Esophagus squamous epithelium (tissue), 5 donors: ENCODE results near the gene RNF166. TPM values are rescaled to one million over a fixed set of nuclear protein-coding genes. Genes with fewer than 3 reads are reported as not detected.
A peak's percentile ranks its signal among the peaks of the same experiment; 100 is the strongest.

Source experiments
- DNase-seq: peaks from one replicate; lab custom pipeline; 2025; lab: John Stamatoyannopoulos, UW
- H3K27ac ChIP-seq, 4 donors: fragments of 200-600 bp; sonication (generic); one replicate each; pipeline ENCODE4 v1.5.1; 2016 to 2019; ENCODE audit warnings: mild to moderate bottlenecking in 1 of 4
- H3K27me3 ChIP-seq, 4 donors: fragments of 200-600 bp; sonication (generic); 1 replicate in 3 of 4; 2 replicates in 1 of 4; pipeline versions ENCODE4 v1.5.1 to v1.6.0; 2017 to 2021; ENCODE audit warnings: antibody characterized with exemption in 1 of 4
- H3K36me3 ChIP-seq, 3 donors: fragments of 200-600 bp; sonication (generic); one replicate each; pipeline ENCODE4 v1.5.1; 2016 to 2019
- H3K4me1 ChIP-seq, 3 donors: fragments of 200-600 bp; sonication (generic); one replicate each; pipeline ENCODE4 v1.5.1; 2017 to 2019
- H3K4me3 ChIP-seq, 4 donors: fragments of 200-600 bp; sonication (generic); 1 replicate in 3 of 4; 2 replicates in 1 of 4; pipeline ENCODE4 v1.5.1; 2016 to 2019; ENCODE audit warnings: mild to moderate bottlenecking in 2 of 4, moderate library complexity in 1 of 4
- H3K9me3 ChIP-seq, 3 donors: fragments of 200-600 bp; sonication (generic); one replicate each; pipeline ENCODE4 v1.5.1; 2016 to 2019
- POLR2A ChIP-seq, 4 donors: fragments of 450-650 bp; IDR thresholded peaks; one replicate each; pipeline ENCODE4 v1.6.1; 2017; ENCODE audit warnings: antibody characterized with exemption in 4 of 4, mild to moderate bottlenecking in 4 of 4, moderate library complexity in 3 of 4
- WGBS, 2 donors: methylation state at CpG; one replicate each; pipeline ENCODE4 v1.1.5; 2018; 5-methylcytosine and 5-hydroxymethylcytosine counted together
- intact Hi-C: fragments of 100-400 bp; cut with DNase I; formaldehyde crosslinking; loops from one replicate; pipeline ENCODE4 v1.15.0; 2022
- total RNA-seq, 4 donors: library from RNA; depleted of rRNA; stranded (reverse); fragments of >200 nt; gene quantifications; one replicate each; pipeline ENCODE4 v1.1.0, GENCODE V29; 2016
- TF ChIP-seq, protein P1 (sequence below), 6 experiments: fragments of 450-650 bp in 4 of 6; fragments of 200-600 bp in 2 of 6; sonication (generic) in 2 of 6; IDR thresholded peaks; one replicate each; pipeline ENCODE4 v1.5.1; 2016 to 2019; ENCODE audit warnings: antibody characterized with exemption in 6 of 6, mild to moderate bottlenecking in 4 of 6, moderate library complexity in 4 of 6
- donor health status: DM: yes; HTN: yes; CAD: no.

Gene RNF166
- total RNA-seq, 4 donors from 2014 or later, result 7.1 to 16.8 (median 9.6) TPM

DNA sequence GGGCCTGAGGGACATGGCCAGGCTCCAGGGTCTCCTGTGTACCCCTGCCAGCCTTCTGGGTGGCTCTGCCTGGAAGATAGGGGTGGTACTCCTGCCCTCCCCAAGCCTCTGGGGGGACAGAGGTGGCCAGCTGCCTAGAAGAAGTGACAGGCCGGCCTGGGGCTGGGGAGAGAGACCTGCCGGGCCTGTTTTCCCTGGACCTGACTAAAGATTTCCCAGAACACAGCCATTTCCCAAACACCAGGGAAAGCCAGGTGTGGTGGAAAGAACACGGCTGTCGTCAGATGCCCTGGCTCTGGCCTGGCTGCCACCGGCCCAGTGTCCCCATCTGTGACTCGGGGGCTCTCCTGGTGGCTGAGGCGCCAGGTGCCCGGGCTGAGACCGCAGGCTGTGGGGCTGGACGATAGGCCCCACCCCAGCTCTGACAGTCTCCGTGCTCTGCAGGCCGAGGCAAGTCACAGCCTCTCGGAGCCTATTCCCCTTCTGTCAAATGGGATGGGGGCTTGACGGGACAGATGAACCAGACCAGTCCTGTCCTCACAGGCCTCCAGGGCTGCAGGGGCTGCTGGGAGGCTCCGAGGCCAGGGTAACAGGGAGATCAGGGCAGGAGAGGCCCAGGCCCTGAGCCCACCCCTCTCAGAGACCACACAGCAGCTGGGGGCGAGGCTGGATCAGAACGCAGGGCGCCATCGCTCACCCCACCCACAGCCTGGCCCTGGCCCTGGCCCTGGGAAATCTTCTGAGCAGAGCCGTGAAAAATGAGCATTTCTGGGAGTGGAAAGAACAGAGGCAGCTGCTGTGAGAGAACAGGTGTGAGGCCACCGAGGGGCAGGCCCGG, 33.1 kb upstream of the RNF166 start:
- Histone ChIP-seq H3K9me3 (no peaks in the 10 kb centered on the region), H3K36me3 (peaks cover 21 to 78% (median 34%) of the 10 kb centered on the region in 3 donors), H3K27ac (peak overlapping the region; percentile 40 to 81 (median 56)), H3K4me3 (peak overlapping the region in 1 of 4 donors; percentile 12), H3K4me1 (peaks cover 14 to 55% (median 34%) of the 10 kb centered on the region in 3 donors), H3K27me3 (no peaks in the 10 kb centered on the region)
- TF ChIP-seq POLR2A (IDR thresholded peaks at IDR 0.05), result no peak
- TF ChIP-seq, protein P1, sequence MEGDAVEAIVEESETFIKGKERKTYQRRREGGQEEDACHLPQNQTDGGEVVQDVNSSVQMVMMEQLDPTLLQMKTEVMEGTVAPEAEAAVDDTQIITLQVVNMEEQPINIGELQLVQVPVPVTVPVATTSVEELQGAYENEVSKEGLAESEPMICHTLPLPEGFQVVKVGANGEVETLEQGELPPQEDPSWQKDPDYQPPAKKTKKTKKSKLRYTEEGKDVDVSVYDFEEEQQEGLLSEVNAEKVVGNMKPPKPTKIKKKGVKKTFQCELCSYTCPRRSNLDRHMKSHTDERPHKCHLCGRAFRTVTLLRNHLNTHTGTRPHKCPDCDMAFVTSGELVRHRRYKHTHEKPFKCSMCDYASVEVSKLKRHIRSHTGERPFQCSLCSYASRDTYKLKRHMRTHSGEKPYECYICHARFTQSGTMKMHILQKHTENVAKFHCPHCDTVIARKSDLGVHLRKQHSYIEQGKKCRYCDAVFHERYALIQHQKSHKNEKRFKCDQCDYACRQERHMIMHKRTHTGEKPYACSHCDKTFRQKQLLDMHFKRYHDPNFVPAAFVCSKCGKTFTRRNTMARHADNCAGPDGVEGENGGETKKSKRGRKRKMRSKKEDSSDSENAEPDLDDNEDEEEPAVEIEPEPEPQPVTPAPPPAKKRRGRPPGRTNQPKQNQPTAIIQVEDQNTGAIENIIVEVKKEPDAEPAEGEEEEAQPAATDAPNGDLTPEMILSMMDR (IDR thresholded peaks at IDR 0.05), result no peak
- DNase-seq, result no peak
- intact Hi-C loops, result loop anchor here (5.0 kb wide), 1 partner anchor 433 kb away; the partner anchor contains the start of gene CDH15
- WGBS, 2 donors, result 43% methylated on average over 6 of the region's 22 CpGs; no CpG with 5 or more reads in 1 of the 2 donors

DNA sequence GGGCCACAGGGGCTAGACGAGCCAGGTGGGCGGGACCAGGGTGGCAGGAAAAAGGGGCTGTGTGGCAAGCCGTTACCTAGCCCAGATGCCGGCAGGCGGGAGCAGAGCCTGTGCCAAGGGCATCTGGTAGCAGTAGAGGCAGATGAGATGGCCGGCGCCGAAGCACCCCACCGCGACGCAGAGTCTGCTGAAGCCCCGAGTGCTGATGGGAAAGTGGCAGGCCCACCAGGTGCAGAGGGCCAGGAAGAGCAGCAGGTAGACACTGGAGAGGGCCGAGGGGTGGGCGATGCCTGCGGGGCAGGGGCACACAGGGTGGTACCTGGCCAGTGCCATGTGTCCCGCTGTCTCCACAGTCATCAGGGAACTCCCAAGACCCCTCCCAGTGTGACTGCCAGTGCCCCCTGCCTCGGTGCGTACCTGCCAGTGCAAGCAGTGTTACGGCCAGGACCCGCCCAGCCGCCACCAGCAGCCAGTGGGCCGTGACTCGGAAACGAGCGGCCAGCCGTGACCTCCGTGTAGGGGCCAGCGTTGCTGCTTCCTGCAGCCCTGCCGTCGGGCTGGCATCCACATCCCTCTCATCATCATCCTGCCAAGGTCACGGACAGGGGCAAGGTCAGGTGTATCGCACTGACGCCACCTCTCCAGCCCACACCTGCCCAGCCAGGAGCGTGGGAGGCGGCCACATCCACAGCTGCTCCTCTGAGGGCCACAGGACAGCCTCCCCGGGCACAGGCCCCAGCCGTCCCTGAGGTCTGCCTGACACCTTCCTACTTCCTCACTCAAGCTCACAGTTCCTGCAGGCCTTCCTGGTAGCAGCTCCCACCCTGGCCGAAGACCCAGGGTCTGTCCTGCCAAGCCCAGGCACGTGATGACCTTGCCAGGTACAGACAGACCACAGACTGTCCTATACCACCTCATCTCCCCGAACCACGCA, 32.2 kb upstream of the RNF166 start:
- WGBS, 2 donors, result 77 to 82% methylated on average over 5 to 17 of the region's 41 CpGs
- Histone ChIP-seq H3K27ac (peak overlapping the region; percentile 40 to 81 (median 56)), H3K9me3 (no peaks in the 10 kb centered on the region), H3K27me3 (no peaks in the 10 kb centered on the region), H3K4me3 (no peak overlapping the region), H3K4me1 (peaks cover 7 to 45% (median 24%) of the 10 kb centered on the region in 3 donors), H3K36me3 (peaks cover 29 to 87% (median 43%) of the 10 kb centered on the region in 3 donors)
- intact Hi-C loops, result loop anchor here (5.0 kb wide), 1 partner anchor 434 kb away; the partner anchor contains the start of gene CDH15
- DNase-seq, result no peak
- TF ChIP-seq POLR2A (IDR thresholded peaks at IDR 0.05), result no peak
- TF ChIP-seq, protein P1 (IDR thresholded peaks at IDR 0.05), result no peak

DNA sequence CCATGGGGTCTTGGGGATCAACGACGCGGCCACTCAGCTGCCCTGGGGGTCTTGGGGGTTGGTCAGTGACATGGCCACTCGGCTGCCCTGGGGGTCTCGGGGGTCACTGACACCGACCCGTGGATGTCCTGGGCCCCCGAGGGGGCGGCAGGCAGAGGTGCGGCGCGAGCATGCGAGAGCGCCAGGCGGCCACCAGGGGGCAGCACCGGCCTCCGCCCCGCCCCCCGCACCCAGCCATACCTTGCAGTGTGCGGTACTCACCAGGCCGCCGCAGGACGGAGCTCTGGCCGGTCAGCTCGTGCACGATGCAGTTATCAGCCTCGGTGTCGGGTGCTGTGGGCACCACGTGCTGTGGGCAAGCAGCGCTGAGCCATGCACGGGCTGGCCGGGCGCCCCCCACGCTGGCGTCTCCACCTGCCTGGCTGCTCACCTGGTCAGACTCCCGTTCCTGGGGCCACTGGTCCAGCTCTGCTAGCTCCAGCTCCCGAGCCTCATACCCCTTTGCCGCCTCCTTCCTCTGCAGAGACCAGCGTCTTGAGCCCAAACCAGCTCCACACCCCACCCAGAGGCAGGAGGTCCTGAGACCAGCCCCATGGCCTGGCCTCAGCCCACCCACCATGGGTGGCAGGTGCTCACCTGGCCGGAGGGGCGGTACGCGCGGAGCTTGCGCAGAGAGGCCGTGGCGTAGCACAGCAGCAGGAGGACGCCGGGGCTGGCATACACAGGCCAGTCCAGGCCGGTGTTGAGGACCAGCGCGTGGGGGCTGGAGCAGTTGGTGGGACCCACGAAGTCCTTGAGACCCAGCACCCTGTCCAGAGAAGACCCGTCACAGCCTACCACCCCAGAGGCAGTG, 31.3 kb upstream of the RNF166 start:
- 16% methylated on average over 9 of the region's 54 CpGs; no CpG with 5 or more reads in 1 of the 2 donors for WGBS, 2 donors
- Histone ChIP-seq H3K4me1 (peaks cover 7 to 37% (median 19%) of the 10 kb centered on the region in 3 donors), H3K27ac (peak overlapping the region in 1 of 4 donors; percentile 17), H3K36me3 (peaks cover 30 to 88% (median 52%) of the 10 kb centered on the region in 3 donors), H3K27me3 (no peaks in the 10 kb centered on the region), H3K9me3 (no peaks in the 10 kb centered on the region), H3K4me3 (no peak overlapping the region)
- TF ChIP-seq, protein P1 (IDR thresholded peaks at IDR 0.05), result peak; percentile 96 to 100 (median 100)
- TF ChIP-seq POLR2A (IDR thresholded peaks at IDR 0.05), result no peak
- intact Hi-C loops, result loop anchor here (2.0 to 5.0 kb wide), 2 partner anchors 47 to 435 kb away; partner anchors contain the start of genes CDH15 and PIEZO1
- DNase-seq, result no peak

DNA sequence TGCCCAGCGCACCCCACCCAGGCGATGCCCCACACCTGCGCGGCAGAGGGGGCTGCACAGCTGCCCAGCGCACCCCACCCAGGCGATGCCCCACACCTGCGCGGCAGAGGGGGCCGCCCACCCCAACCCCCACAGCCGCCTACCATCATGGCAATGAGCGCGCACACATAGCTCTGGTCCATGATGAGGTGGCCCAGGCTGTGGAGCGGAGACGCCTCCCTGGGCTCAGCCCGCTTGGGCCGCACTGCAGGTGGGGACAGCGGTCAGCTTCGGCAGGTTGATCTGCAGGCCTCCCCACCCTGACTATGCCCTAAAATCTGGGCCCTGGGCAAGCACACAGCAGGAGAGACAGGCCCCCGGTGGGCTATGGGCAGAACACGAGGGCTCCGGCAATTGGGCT, 30.3 kb upstream of the RNF166 start:
- no peak for DNase-seq
- intact Hi-C loops, result loop anchor here (2.0 to 5.0 kb wide), 2 partner anchors 48 to 436 kb away; partner anchors contain the start of genes CDH15 and PIEZO1
- no peak for TF ChIP-seq POLR2A (IDR thresholded peaks at IDR 0.05)
- TF ChIP-seq, protein P1 (IDR thresholded peaks at IDR 0.05), result no peak
- H3K4me3 ChIP-seq, result no peak overlapping the region
- no peak overlapping the region for H3K27ac ChIP-seq
- H3K4me1 ChIP-seq, result peaks cover 7 to 37% (median 19%) of the 10 kb centered on the region in 3 donors
- WGBS, 2 donors, result 89% methylated on average over 7 of the region's 21 CpGs; no CpG with 5 or more reads in 1 of the 2 donors
- peaks cover 35 to 88% (median 56%) of the 10 kb centered on the region in 3 donors for H3K36me3 ChIP-seq
- H3K9me3 ChIP-seq, result no peaks in the 10 kb centered on the region
- H3K27me3 ChIP-seq, result no peaks in the 10 kb centered on the region
